GM18873 (cell line): ENCODE results near the gene LRIG1.

Experiments
- ATAC-seq: cut with Tn5 transposase; IDR thresholded peaks from one replicate; pipeline ENCODE4 v1.9.1; 2021; ENCODE audit warnings: mild to moderate bottlenecking, moderate library complexity, moderate number of reproducible peaks; ENCODE audit not compliant: unreplicated experiment, low FRiP score

Gene LRIG1, protein sequence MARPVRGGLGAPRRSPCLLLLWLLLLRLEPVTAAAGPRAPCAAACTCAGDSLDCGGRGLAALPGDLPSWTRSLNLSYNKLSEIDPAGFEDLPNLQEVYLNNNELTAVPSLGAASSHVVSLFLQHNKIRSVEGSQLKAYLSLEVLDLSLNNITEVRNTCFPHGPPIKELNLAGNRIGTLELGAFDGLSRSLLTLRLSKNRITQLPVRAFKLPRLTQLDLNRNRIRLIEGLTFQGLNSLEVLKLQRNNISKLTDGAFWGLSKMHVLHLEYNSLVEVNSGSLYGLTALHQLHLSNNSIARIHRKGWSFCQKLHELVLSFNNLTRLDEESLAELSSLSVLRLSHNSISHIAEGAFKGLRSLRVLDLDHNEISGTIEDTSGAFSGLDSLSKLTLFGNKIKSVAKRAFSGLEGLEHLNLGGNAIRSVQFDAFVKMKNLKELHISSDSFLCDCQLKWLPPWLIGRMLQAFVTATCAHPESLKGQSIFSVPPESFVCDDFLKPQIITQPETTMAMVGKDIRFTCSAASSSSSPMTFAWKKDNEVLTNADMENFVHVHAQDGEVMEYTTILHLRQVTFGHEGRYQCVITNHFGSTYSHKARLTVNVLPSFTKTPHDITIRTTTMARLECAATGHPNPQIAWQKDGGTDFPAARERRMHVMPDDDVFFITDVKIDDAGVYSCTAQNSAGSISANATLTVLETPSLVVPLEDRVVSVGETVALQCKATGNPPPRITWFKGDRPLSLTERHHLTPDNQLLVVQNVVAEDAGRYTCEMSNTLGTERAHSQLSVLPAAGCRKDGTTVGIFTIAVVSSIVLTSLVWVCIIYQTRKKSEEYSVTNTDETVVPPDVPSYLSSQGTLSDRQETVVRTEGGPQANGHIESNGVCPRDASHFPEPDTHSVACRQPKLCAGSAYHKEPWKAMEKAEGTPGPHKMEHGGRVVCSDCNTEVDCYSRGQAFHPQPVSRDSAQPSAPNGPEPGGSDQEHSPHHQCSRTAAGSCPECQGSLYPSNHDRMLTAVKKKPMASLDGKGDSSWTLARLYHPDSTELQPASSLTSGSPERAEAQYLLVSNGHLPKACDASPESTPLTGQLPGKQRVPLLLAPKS

DNA sequence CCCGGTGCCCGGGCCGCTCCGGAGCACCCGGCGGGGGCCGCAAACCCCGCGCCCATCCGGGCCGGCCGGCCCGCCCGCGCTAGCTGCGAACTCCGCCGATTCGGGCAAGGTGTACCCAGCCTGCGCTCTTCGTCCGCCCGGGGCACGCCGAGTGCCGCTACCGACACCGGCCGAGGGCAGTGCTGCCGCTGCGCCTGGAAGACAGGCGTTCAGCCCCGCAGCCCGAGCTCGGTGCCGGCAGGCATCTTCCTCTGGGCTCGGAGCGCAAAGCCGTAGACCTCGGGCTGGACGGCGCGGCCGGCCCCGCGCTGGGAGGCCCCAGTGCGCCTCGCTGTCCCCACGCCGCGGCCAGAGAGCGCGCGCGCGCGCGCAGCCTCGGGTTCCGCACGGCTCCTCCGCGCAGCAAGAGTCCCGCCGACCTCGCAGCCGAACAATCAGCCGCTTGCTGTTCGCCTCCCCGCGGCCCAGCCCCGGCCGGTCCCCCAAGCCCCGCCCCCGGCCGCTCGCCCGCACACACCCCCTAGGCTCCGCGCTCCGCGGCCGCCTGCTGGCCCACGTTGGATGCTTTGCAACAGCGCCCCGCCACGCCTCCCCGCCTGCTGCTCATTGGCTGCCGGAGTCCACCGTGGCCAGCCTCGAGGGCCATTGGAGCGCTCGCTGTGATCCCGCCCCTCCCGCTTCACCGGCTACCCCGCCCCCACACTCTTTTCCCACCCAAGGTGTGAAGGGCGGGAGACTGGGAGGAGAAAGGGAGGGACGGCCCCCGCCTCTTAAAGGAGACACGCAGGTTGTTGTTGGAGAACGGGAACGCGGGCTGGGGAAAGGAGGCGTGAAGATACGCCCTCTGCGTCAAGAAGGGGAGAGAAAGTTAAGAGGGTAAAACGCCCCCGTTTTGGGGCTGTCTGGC, at the start of gene LRIG1:
TSS of gene LRIG1 (minus strand) at position 447 of the 907 bp plus-strand sequence. CDS start 615 bp downstream, outside the sequence.
- ATAC-seq: peak; percentile 95

DNA sequence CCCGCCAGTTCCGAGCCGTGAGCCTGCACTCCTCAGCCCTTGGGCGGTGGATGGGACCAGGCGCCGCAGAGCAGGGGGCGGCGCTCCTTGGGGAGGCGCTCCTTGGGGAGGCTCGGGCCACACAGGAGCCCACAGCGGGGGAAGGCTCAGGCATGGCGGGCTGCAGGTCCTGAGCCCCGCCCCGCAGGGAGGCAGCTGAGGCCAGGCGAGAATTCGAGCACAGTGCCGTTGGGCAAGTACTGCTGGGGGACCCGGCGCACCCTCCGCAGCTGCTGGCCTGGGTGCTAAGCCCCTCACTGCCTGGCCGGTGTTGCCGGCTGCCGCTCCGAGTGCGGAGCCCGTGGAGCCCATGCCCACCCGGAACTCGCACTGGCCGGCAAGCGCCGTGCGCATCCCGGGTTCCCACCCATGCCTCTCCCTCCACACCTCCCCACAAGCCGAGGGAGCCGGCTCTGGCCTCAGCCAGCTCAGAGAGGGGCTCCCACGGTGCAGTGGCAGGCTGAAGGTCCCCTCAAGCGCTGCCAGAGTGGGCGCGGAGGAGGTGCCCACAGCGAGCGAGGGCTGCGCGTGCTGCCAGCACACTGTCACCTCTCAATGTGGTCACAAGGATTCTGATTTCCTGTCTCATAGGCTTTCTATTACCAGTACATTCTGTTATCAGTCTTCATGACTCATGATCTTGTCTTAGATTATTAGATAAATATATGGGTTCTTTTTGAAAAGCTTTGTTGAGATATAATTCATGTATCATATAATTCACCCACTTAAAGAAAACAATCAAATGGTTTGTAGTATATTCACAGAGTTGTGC, 44.0 kb upstream of the LRIG1 start:
- no peak for ATAC-seq

DNA sequence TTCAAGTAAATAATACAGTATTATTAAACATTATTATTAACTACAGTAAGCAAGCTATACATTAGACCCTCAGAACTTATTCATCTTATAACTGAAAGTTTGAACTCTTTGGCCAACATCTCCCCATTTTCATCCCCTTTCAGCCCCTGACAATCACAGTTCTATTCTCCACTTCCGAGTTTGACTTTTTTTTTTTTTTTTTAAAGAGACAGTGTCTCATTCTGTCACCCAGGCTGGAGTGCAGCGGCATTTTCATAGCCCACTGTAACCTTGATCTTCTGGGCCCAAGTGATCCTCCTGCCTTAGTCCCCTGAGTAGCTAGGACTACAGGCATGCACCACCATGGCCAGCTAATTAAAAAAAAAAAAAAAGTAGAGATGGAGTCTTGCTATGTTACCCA, 41.3 kb upstream of the LRIG1 start:
- ATAC-seq: no peak

DNA sequence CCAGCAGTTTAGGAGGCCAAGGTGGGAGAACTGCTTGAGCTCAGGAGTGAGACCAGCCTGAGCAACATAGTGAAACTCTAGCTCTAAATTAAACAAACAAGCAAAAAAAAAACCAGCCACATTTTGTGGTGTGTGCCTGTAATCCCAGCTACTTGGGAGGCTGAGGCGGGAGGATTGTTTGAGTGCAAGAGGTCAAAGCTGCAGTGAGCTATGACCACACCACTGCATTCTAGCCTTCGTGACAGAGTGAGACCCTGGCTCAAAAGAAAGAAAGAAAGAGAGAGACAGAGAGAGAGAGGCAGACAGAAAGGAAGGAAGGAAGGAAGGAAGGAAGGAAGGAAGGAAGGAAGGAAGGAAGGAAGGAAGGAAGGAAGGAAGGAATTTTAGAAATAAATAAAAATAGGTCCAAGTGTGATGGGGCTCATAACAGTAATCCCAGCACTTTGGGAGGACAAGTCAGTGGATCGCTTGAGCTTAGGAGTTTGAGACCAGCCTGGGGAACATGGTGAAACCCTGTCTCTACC, 38.7 kb upstream of the LRIG1 start:
- no peak for ATAC-seq

DNA sequence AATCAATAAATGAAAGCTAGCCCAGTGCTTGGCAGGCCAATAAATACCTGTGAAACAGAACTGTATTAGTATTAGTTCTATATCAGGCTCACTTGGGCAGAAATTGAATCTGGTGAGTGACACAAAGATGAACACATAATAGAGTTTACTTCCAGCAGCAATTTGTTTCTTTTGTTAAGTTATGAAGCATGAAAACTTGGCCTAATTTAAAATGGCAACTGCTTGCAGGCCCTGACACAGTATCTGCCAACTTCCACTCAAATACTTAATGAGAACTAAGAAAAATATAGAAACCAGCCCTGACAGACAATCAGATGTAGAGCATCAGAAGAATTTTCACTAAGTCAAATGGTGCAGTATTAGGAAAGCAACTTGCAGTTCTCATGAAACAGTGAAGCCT, 37.6 kb upstream of the LRIG1 start:
- no peak for ATAC-seq

DNA sequence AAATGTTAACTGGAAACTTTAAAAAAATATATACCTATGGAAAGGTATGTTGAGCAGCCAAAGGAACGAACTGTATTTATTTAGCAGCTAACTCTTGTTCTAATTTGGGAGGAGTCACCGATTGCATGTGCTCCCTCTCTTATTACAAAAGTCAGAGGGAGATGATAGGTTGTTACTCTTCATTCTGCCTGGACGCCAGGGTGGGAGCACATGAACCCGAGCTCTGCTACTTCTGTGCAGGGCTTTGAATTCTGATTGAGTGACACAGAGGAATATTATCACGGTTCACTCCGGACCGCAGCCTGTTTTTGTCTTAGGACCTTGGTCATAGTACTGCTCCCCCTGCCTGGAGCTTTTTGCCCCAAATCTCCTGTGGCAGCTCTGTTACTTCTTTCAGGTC, 36.9 kb upstream of the LRIG1 start:
- no peak for ATAC-seq

DNA sequence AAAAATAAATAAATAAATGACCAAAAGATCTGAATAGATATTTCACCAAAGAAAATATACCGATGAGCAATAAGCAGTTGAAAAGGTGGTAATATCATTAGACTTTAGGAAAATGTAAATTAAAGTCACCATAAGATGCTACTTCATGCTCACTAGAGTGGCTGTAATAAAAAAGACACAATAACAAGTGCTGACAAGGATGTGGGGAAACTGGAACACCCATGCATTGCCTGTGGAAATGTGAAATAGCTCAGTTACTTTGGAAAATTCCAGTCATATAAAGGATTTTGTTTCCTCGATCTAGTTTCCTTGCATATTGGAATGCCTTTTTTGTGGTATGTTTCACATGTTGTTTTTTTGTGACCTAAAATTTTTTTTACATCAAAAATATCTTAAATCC, 36.0 kb upstream of the LRIG1 start:
- no peak for ATAC-seq

DNA sequence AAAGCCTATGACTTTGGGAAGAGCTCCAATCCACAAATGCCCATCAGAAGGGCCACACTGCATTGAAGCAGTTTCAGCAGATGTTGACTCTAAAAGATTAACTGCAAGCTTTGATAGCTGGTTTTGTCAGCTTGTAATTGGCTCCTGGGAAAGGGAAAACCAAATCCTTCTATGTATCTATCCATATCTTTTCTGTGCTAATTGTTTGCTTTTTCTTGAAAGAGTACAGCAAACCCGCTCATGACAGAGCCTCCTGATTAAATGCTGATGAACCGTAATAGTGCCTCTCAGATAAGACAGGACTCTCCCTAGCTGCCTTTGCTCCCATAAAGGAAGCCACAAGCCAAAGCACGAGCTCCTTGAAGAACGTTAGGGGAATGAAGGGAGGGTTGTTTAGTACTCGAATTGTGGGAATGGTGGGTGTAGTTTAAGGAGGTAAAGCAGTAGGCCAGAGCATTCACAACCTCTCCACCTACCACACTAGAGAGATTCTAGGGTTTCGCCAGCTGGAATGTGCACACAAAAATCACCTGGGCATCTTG, 33.6 kb upstream of the LRIG1 start:
- ATAC-seq: no peak

DNA sequence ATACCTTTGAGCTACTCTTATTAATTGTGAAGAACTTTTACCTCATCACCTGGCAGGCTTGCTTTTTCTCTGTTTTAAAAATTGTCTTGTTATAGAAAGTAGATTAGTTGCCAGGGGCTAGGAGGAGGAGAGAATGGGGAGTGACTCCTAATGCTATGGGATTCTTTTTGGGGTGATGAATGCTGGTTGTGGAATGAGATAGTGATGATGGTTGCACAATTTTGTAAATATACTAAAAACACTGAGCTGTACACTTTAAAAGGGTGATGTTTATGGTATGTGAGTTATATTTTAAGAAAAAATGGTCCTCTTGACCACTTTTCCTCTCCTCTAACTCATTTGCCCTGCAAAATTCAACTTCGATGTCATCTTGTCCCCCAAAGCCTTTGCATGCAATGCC, 31.8 kb upstream of the LRIG1 start:
- ATAC-seq: no peak

DNA sequence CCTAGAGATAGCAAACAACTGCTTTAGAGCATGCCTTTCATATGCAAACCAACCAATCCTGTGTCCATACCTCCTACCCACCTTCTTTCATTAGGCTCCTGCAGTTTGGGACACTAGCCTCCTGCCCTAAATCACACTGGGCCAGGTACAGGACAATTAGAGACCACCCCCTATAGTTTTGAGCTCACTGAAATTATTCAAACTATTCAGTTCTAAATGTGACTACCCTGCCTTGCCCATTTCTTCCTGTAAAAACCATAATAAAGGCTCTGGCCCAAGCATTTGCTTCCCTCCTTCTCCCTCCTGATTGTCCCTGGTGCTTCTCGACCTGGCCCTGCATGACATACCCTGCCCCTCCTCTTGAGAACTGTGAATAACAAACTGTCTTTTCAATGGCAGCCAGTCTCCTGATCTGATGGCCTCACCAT, 31.4 kb upstream of the LRIG1 start:
- no peak for ATAC-seq

DNA sequence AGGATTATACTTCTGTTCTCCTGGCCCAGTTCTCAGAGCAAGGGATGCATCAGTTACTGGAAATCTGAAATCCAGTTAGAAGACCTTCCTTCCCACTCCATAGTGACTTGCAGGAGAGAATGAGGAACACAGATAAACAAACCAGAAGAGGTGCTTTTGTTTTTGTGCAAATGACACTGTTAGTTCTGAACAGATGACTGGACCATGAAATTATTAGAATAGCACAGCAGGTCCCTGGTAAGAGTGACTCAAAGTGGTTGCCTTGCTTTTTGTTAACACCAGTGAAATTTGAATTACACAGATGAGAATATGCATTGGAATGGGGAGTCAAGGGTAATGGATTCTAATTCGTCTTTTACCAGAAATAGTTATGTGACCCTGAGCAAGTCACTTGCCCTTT, 30.4 kb upstream of the LRIG1 start:
- no peak for ATAC-seq

DNA sequence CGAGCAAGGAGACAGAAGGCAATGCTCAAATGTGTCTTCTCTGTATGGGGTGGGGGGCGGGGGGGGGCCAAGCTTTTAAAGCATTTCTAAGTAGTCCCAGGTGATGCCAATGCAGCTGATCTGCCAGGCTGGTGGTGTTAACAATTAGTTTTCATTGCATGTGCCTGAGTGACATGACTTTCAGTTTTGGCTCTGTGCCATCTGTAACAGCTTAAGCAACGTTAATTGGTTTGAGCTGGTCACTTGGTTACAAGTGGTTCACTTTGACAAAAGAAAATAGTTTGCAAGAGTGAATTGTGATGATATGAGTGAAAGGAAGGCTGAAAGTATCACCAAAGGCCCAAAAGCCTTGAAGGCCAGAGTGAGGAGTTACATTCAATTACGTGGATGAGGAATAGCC, 26.4 kb upstream of the LRIG1 start:
- no peak for ATAC-seq

DNA sequence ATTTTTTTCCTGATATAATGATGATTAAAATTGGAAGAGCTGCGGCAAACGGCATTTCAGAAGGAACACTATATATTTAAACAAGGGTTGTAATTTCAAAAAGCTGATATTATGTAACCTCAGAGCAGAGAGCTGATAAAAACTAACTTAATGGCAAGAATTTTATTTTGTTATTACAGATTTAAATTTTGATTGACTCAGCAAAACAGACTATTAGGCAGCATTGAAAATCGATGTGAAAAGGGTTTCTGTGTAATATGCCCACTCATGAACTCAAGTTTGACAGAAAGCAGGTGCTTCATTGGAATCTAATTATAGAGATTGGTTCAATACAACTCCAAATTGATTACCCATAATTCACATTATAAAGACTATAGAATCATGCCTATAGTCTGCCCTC, 24.9 kb upstream of the LRIG1 start:
- ATAC-seq: no peak

DNA sequence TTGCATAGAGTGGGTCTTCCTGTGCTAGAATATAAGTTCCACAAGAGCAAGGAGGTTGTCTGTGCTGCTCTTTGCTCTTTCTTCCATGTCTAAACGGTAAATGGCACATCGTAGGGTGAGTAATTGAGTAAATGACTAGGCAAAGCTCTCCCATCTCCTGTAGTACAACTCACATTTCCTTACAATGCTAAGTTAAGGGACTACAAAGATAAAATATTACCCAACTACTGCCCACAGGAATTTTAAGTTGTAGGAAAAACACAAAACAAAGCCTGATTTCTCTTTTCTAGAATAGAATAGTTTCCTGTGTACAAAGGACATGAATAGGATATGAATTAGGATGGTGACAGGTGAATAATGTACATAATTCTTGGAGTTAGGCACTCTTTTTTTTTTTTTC, 19.9 kb upstream of the LRIG1 start:
- no peak for ATAC-seq

DNA sequence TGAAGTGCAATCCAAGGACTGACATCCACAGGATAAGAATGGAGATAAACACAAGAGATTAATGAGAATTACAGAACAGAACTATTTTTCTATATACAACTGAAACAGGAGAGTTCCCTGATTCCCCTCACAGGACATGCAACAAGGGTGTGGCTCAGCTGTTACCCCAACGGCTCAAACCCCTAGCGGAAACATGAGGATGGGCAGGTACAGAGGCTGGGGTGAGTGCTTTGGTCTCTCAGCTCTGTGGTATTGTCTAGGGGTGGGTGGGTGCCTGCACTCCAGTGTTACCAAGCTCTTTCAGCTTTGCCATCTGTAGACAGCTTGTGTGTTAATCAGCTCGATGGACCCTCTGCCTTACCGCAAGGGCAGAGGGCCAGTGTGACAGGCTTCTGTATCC, 17.8 kb upstream of the LRIG1 start:
- ATAC-seq: no peak

DNA sequence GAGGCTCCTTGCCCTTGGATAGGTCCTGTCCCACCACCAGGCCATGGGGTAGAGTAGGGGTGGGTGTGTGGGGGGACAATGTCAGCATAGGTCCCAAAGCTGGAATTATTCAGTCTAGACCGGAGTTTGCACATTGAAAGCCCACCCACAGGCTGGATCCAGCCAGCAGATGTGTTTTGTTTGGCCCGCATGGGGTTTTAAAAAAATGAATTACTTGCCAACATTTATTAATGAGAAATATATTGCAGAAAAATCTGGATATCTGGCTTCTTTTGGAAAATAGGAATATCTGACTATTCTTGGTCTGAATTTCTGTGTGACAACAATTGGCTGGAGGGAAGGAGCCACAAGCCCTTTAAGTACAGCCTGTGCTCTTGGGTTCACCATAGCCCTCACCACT, 17.3 kb upstream of the LRIG1 start:
- ATAC-seq: no peak

DNA sequence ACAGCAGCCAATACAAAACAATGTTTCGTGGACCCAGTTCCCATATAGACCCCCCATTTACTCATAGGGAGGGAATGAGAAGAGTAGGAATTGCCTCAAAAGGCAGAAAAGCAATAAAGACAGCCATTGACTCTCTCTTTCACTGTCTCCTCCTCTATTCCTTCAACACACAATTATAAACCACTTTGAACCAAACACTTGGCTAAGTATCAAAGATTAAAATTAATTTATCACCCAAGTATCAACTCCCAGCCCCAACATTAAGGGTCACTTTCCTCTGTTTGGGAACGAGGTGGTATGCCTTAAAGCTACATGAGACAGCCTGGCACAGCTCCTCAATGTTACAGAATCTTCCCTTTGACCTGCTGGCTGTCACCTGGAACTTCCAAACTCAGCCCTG, 16.4 kb upstream of the LRIG1 start:
- no peak for ATAC-seq

DNA sequence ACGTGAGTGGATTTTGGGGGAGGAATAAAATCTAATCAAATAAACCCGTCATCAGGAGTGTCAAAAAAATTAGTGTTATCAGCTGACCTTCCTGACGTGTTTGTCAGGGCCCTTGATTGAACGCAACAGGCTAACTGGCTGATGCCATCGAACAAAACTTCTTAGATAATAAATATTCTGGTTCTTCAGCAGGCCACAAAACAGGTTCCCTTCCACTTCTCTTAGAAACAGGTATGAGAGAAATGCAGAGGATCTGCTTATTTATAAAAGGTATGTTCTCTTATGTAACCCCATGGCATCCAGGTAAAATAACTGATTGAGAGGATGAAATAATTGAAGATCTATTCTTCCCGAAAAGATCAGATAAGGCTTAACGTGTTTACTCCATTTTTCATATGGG, 7.6 kb upstream of the LRIG1 start:
- ATAC-seq: no peak
